NCI-H1930 (cell line): ENCODE measurements around the gene FDX2.

Experiments used
- DNase-seq, 2 experiments: peaks; one replicate each; lab custom pipeline; 2025; lab: John Stamatoyannopoulos, UW

Gene FDX2

GRCh38 chr19:10332965-10333757, 17.3 kb upstream of the FDX2 start, which contains the start of gene RAVER1:
TSS of gene RAVER1 (minus strand) at chr19:10333529. CDS start at chr19:10333507, 22 bp downstream.
- peak; percentile 83 to 91 for DNase-seq

- DNase-seq: no peak
These were observed 16.5 kb upstream of the FDX2 start for GRCh38 chr19:10332158-10332964.

- DNase-seq: no peak
These were observed 13.7 kb upstream of the FDX2 start for GRCh38 chr19:10329555-10329954.

- DNase-seq: no peak
These were observed 13.0 kb upstream of the FDX2 start for GRCh38 chr19:10328558-10329429.

- DNase-seq: no peak
These were observed 12.0 kb upstream of the FDX2 start for GRCh38 chr19:10327793-10328192.

- no peak for DNase-seq
These were observed 9.9 kb upstream of the FDX2 start for GRCh38 chr19:10325732-10326131.

- no peak for DNase-seq
These were observed 6.3 kb upstream of the FDX2 start for GRCh38 chr19:10321874-10322835.

GRCh38 chr19:10321417-10321797, 5.6 kb upstream of the FDX2 start:
- DNase-seq: no peak

GRCh38 chr19:10320602-10321416, 5.0 kb upstream of the FDX2 start:
- no peak for DNase-seq

GRCh38 chr19:10318807-10319682, 3.2 kb upstream of the FDX2 start:
- no peak for DNase-seq

- no peak for DNase-seq
These were observed 2.1 kb upstream of the FDX2 start for GRCh38 chr19:10317857-10318462.

- no peak for DNase-seq
These were observed 1.4 kb upstream of the FDX2 start for GRCh38 chr19:10317045-10317856.

- DNase-seq: no peak
These were observed 622 bp upstream of the FDX2 start for GRCh38 chr19:10316229-10317044.

- DNase-seq: no peak
These were observed 6.4 kb downstream of the FDX2 start, which contains the start of gene ZGLP1 for GRCh38 chr19:10309423-10309822. TSS of gene ZGLP1 (minus strand) at chr19:10309815.

- no peak for DNase-seq
These were observed 9.5 kb downstream of the FDX2 start for GRCh38 chr19:10306327-10306726.

GRCh38 chr19:10305139-10305806, 10.5 kb downstream of the FDX2 start:
- DNase-seq: no peak
